HepG2 (cell line): ENCODE results near the gene IFNA16. TPM values are rescaled to one million over a fixed set of nuclear protein-coding genes. Genes with fewer than 3 reads are reported as not detected.

Experiments
- ELK4 ChIP-seq: sonication (generic); formaldehyde crosslinking; IDR thresholded peaks from 2 replicates; pipeline ENCODE4 v1.9.0; 2021; ENCODE audit warnings: missing genetic modification reagents, borderline replicate concordance
- MED1 ChIP-seq: sonication (generic); formaldehyde crosslinking; IDR thresholded peaks from 2 replicates; pipeline ENCODE4 v1.4.0; 2020; ENCODE audit warnings: missing genetic modification reagents
- NFE2L2 ChIP-seq: fragments of 150-350 bp; IDR thresholded peaks from 2 replicates; pipeline ENCODE4 v1.6.1; 2014; ENCODE audit warnings: low read length
- RARA ChIP-seq: IDR thresholded peaks from 2 replicates; pipeline ENCODE4 v1.6.1; 2016; ENCODE audit warnings: missing genetic modification reagents, missing compliant biosample characterization
- ZNF501 ChIP-seq: sonication (generic); formaldehyde crosslinking; IDR thresholded peaks from 2 replicates; pipeline ENCODE4 v1.5.1; 2020; ENCODE audit warnings: mild to moderate bottlenecking, moderate library complexity, missing genetic modification reagents
- ZNF781 ChIP-seq: sonication (generic); formaldehyde crosslinking; IDR thresholded peaks from 2 replicates; pipeline ENCODE4 v1.5.1; 2020; ENCODE audit warnings: borderline replicate concordance, mild to moderate bottlenecking, missing genetic modification reagents; ENCODE audit errors: not compliant biosample characterization
- ZSCAN9 ChIP-seq: IDR thresholded peaks from 2 replicates; pipeline ENCODE4 v1.6.1; 2016; ENCODE audit warnings: borderline replicate concordance
- polyA plus RNA-seq, 8 experiments: library from polyadenylated mRNA; depleted of rRNA in 3 of 8; stranded (reverse) in 7 of 8; unstranded in 1 of 8; fragments of >200 nt; fragmentation: Illumina TruSeq in 4 of 8; extraction: Trizol in 4 of 8; gene quantifications; 2 replicates each; pipeline versions ENCODE4 v1.2.1 to v1.2.3, GENCODE V29; 2011 to 2016; ENCODE audit warnings: low read depth in 4 of 8, missing spikeins in 1 of 8, mixed read lengths in 1 of 8; ENCODE audit not compliant: insufficient read depth in 1 of 8
- total RNA-seq, 5 experiments: library from RNA; depleted of rRNA; stranded (reverse); fragments of >200 nt; fragmentation: Illumina TruSeq; extraction: Trizol; gene quantifications; 2 replicates each; pipeline ENCODE4 v1.2.3, GENCODE V29; 2016; ENCODE audit warnings: low read depth in 1 of 5
- TF ChIP-seq, protein P1 (sequence below): sonication (generic); formaldehyde crosslinking; IDR thresholded peaks from 2 replicates; pipeline ENCODE4 v1.4.0; 2020; ENCODE audit warnings: mild to moderate bottlenecking, missing genetic modification reagents
- TF ChIP-seq, protein P2 (sequence below): sonication (generic); formaldehyde crosslinking; IDR thresholded peaks from 2 replicates; pipeline ENCODE4 v1.9.0; 2021; ENCODE audit warnings: missing genetic modification reagents, borderline replicate concordance

The IFNA16 gene
- total and polyA plus RNA-seq, 2 of the 13 experiments (the other 11 are each of a cell fraction or from before 2014, with no cell fraction given), result not detected

DNA sequence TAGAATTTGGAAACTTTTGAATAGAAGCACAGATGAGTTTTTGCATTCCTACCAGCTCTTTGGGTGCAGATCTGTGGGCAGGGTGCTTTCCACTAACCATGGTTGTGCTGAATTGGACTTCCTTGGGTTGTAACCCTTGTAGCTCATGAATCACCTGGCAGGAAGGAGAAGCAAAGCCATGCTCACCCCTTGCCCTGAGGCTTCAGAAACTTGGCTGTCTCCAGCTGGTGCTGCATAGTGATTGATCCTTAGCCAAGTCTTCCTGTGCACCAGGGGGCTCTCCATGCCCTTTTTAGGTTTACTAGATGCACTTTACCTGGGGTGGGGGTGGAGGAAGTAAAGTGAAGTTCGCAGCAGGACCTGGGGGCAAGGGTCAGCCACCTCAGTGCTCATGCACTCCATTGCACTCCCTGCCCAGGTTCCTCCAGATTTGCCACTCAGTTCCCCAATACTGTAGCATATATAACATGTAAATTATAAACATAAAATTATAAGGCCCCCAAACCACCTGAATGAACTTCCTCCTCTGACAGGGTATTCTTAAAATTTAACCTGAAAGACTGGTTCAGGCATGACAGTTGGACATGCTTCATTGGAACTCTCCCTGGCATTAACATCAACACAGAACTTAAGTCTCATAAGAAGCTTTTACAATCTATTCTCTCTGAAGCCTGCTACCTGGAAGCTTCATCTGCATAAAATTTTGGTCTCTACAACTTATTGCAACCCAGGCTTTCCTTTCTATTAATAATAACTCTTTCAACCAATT lies 48.5 kb upstream of the IFNA16 start (continued):
- TF ChIP-seq, protein P1, sequence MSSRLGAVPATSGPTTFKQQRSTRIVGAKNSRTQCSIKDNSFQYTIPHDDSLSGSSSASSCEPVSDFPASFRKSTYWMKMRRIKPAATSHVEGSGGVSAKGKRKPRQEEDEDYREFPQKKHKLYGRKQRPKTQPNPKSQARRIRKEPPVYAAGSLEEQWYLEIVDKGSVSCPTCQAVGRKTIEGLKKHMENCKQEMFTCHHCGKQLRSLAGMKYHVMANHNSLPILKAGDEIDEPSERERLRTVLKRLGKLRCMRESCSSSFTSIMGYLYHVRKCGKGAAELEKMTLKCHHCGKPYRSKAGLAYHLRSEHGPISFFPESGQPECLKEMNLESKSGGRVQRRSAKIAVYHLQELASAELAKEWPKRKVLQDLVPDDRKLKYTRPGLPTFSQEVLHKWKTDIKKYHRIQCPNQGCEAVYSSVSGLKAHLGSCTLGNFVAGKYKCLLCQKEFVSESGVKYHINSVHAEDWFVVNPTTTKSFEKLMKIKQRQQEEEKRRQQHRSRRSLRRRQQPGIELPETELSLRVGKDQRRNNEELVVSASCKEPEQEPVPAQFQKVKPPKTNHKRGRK (CRISPR knock-in tag), result no peak
- no peak for TF ChIP-seq ZNF501 (CRISPR knock-in tag)
- no peak for TF ChIP-seq RARA
- TF ChIP-seq ELK4, result no peak
- TF ChIP-seq, protein P2, sequence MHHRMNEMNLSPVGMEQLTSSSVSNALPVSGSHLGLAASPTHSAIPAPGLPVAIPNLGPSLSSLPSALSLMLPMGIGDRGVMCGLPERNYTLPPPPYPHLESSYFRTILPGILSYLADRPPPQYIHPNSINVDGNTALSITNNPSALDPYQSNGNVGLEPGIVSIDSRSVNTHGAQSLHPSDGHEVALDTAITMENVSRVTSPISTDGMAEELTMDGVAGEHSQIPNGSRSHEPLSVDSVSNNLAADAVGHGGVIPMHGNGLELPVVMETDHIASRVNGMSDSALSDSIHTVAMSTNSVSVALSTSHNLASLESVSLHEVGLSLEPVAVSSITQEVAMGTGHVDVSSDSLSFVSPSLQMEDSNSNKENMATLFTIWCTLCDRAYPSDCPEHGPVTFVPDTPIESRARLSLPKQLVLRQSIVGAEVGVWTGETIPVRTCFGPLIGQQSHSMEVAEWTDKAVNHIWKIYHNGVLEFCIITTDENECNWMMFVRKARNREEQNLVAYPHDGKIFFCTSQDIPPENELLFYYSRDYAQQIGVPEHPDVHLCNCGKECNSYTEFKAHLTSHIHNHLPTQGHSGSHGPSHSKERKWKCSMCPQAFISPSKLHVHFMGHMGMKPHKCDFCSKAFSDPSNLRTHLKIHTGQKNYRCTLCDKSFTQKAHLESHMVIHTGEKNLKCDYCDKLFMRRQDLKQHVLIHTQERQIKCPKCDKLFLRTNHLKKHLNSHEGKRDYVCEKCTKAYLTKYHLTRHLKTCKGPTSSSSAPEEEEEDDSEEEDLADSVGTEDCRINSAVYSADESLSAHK, result no peak
- TF ChIP-seq ZNF781 (CRISPR knock-in tag), result no peak
- no peak for TF ChIP-seq MED1
- no peak for TF ChIP-seq NFE2L2
- TF ChIP-seq ZSCAN9 (CRISPR knock-in tag), result no peak
- TF ChIP-seq, all 625 proteins: peak for 0
